Fibroblast of the conjunctiva (primary cell): ENCODE data around the gene PXMP2.

Source experiments
- DNase-seq: peaks from one replicate; pipeline ENCODE4 v3.0.0-alpha.2; 2010; ENCODE audit warnings: low read depth

PXMP2 gene

DNA sequence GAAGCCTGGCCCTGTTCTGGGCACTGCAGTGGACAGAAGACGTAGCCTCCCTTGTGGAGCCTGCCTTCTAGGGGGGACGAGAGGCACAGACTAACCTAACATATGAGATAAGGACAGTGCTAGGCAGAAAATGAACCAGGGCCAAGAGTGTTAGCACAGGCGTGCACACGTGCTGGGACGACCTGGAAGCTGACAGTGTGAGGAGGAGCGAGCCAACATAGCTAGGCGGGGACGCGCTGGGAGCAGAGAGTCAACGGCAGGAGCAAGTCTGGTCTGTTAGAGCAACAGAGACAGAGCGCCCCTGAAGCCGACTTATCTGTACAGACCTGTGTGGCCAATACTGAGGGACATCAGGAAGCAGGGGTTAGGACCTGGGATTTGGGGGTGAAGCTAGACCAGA is 8.0 kb downstream of the PXMP2 start:
- no peak for DNase-seq

DNA sequence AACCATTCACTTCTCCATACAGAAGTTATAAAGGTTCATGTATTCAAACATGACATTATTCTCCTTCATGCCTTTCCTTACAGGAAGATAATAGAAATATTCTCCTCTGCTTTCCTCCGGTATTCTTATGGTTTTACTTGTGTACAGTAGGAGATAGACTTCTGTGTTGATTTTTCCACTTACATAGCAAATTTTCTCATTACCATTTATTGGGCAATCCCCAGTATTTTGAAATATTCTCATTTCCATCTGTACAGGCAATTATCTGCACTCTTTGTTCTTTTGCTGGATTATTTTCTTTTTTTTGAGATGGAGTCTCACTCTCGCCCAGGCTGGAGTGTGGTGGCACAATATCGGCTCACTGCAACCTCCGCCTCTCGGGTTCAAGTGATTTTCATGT is 11.0 kb downstream of the PXMP2 start:
- no peak for DNase-seq

- DNase-seq: no peak
Measured at GRCh38 chr12:132700212-132700822, 12.9 kb downstream of the PXMP2 start.

DNA sequence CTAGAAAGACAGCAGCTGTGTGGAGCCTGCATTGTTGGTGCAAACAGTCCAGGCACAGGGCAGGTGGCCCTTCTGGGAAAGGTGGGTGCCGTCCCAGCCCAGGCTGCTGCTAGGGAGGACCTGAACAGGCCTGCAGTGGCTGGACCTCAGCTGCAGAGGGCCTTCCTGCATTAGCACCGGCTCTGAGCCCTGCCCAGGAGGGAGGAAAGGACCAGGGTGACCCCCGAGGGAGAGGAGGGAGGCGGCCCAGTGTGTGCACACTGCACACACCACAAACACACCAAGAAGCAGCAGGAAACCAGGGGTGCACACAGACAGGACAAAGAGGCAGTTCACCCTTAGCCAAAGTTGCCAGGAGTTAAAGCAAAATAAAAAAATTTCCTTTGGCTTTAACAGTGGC is 15.3 kb downstream of the PXMP2 start:
- DNase-seq: no peak

DNA sequence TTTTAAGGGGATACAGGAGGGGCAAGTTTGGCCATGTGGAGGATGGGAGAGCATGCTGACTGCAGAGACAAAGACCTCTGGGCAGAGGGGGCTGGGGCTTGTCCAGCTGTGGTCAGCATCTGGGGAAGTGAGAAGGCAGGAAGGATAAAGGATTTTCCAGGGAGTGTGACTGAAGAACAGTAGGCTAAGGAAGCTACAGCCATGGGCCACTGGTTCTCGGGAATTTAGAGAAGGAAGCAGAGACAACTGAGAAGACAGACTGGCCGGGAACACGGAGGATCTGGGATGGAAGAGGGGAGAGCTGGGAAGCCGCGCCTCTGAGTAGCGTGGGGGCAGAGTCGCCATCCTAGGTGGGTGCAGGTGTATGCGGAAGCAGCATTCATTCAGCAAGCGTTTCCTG is 16.3 kb downstream of the PXMP2 start:
- no peak for DNase-seq

- DNase-seq: no peak
Measured at GRCh38 chr12:132707241-132707640, 19.9 kb downstream of the PXMP2 start.

DNA sequence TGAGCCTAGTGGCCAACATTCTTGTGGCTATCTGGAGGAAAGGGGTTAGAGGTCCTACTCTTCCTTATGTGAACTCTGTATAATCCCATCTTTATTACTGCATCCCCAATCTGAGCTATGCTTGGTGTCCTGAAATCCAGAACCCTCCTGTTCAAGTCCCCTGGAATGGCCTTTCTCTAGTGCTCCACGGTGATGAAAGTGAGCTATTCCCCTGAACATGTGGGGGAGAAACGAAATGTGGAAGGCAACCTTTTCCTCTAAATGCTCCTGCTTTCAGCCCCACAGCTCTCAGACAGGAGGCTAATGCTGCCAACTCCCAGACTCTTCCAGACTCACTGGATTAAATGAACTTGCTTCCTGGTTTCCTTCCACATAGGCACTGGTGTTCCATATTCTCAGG is 20.8 kb downstream of the PXMP2 start:
- no peak for DNase-seq

GRCh38 chr12:132710043-132710404 is 22.6 kb downstream of the PXMP2 start:
- no peak for DNase-seq

DNA sequence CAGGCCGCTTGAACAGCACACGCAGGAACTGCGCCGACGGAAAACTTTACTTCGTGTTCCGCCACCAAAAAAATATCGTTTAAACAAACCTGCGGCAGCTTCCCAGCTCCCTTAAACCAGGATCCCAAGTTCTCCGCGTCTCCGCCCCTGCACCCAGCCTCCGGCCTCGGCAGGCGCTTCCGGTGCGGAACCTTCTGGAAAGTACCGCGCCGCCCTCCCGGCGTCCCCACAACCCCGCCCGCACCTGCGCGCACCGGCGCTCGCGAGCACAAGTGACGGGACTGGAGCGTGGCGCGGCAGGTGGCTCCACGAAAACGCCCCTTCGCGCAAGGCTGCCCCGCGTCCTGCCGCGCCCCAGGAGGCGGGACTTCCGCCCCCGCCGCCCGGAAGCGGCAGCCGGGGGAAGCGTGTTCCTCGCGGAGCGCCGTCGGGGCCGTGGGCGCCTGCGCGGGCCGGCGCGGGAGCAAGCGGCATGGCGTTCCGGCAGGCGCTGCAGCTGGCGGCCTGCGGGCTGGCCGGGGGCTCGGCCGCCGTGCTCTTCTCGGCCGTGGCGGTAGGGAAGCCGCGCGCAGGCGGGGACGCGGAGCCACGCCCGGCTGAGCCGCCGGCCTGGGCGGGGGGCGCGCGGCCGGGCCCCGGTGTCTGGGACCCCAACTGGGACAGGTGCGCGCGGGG is 23.2 kb downstream of the PXMP2 start, which contains the start of gene PGAM5:
Gene PGAM5, plus strand, starts transcription at position 438 of the 675 bp plus-strand sequence. Its CDS starts 35 bp downstream, at position 473.
- peak; percentile 37 for DNase-seq

GRCh38 chr12:132711080-132711843 is 23.9 kb downstream of the PXMP2 start:
- DNase-seq: no peak

DNA sequence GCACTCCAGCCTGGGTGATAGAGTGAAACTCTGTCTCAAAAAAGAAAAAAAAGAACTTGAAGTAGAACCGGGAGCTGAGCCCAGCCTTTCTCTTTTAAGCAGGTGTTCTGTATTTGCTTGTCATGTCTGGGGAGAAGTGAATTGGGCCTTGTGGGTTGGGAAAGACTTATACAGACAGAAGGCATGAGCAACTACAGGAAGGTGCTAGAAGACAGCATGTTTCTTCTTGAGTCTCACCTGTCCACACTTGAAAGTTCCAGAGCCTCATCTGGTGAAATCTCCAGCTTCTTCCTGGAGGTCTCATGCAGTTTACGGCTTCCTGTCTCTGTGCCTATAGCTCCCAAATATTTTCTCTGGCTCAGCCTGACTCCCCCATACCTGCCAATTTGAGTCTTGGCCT is 25.7 kb downstream of the PXMP2 start:
- no peak for DNase-seq

DNA sequence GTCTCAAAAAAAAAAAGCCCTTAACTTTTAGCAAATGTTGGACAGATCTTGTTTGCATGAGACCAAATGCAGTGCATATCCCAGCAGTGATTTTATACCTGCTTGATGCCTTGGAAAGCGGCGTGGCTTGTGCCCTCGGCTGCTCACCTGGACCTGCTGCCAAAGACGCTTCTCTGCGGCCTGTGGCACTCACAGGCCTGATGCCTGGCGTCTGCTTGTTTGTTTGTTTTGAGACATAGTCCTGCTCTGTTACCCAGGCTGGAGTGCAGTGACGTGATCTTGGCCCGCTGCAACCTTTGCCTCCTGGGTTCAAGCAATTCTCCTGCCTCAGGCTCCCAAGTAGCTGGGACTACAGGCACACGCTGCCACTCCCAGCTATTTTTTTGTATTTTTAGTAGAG is 28.5 kb downstream of the PXMP2 start:
- no peak for DNase-seq

DNA sequence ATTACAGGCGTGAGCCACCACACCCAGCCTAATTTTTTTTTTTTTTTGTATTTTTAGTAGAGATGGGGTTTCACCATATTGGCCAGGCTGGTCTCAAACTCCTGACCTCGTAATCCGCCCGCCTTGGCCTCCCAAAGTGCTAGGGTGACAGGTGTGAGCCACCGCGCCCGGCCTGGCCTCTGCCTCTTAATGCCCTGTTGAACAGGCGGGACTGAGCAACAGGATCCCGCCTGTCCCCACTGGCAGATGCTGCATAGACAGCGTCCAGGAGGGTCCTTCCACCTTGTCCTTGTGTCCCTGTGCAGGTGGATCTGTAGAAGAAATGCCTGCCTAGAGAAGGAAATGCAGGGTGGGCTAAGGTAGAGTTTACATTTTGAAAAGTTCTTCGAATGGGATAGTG is 29.0 kb downstream of the PXMP2 start:
- no peak for DNase-seq

DNA sequence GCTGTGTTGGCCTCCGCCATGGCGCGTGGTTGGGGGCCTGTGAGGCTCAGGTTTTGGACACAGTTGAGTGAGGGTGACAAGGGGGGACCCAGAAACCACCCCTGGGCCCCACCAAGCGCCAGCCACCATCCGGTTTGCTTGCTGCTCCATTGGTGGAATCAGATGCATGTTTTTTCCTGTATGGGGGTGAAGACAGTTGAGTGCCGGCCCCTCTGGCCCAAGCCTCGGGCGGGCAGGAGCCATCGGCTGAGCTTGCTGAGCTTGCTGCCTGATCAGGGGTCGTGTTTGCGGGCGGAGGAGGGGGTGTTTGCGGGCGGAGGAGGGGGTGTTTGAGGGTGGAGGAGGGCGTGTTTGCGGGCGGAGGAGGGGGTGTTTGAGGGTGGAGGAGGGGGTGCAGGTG is 29.6 kb downstream of the PXMP2 start:
- DNase-seq: no peak

DNA sequence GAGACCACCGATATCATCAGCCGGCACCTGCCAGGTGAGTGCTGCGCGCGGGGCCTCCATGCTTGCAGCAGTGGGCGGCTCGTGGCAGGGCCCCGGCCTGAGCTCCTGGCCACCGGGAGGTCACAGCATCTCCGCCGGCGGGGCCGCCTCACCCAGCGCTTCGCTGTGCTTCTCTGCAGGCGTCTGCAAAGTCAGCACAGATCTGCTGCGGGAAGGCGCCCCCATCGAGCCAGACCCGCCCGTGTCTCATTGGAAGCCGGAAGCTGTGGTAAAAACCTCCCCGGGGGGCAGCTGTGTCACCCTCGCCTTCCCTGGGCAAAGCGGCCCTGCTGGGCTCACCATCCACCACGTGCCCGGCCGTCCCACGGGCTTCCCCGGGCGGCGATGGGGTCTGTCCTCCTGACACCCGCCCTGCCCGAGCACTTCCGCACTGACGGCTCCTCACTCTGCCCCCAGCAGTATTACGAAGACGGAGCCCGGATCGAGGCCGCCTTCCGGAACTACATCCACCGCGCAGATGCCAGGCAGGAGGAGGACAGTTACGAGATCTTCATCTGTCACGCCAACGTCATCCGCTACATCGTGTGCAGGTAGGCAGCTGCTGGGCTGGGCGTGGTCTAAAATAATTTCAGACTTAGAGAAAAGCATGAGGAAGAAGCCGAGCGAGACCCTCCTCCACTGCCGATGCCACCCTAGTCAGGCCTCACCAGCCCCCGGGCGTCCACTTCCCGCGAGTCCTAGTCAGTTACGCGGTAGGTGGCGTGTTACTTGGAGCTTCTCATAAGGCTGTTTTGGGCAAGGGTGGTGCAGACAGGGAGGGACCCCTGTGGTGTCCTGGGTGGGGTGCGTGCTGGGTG is 30.4 kb downstream of the PXMP2 start:
- no peak for DNase-seq

GRCh38 chr12:132718644-132719043 is 31.3 kb downstream of the PXMP2 start:
- DNase-seq: no peak

DNA sequence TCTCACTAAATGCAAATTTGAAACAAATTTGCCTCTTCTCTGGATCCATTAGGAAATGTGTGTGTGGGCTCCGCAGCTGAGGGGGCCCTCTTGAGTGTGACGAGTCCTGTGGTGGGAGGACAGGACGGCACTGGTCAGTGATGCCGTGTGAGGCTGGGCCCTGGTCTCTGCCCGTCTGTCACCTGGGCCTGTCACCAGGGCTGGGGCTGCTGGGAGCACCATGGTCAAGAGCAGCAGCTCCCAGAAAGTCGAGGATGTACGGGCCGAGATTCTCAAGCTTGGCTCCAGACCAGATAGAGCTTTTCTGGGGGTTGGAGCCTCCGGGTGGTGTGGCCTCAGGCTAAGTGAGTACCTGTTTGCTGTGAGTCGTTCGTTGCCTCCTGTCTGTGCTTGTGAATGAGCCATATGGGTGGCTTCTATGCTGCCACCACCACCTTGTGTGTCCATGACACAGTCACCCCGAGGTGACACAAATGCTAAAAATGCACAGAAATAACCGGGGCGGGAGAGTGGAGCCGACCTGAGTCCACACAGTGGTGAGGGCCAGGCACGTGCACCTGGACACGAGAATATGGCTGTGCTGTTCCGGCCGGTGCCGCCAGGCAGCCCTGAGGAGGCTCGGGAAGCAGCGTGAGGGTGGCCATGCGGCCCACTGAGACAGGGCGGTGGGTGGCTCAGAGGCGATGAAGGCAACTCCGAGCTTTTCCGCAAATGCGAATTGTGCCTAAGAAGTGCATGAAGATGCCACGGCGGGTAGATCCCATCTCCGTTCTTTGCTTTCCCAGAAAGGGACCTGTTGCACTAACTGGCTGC is 32.0 kb downstream of the PXMP2 start:
- no peak for DNase-seq

DNA sequence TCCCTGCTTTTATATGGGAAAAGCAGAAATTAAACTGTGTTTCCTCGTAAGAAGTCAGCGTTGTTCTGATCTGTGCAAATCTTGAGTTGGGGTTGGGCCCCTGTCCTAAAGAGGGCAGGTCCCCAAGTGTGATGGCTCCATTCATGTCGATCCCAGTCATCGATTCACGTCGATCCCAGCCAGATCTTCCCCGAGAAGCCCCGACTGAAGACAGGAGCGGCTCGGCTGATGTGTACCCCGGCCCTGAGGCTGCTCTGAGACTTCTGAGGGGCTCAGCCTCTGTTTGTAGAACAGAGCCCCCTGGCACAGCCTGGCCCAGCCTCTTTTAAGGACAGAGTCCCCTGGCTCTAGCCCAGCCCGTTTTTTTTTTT is 32.6 kb downstream of the PXMP2 start:
- DNase-seq: no peak

GRCh38 chr12:132720606-132721345 is 33.4 kb downstream of the PXMP2 start:
- DNase-seq: no peak

GRCh38 chr12:132723015-132723763 is 35.8 kb downstream of the PXMP2 start:
- DNase-seq: no peak
